Fibroblast of lung (primary cell): Measurements from ENCODE around the gene CHMP4B. TPM values are rescaled to one million over a fixed set of nuclear protein-coding genes. Genes with fewer than 3 reads are reported as not detected.
A peak's percentile ranks its signal among the peaks of the same experiment; 100 is the strongest.

Experiments
- DNase-seq, 2 donors: peaks; one replicate each; pipeline versions ENCODE4 v3.0.0 to v3.0.0-alpha.2; 2010; ENCODE audit warnings: low read depth in 2 of 2
- H2AFZ ChIP-seq: 2 replicates; pipeline ENCODE4 v1.5.1; 2012; ENCODE audit warnings: low read length, control low read depth, inconsistent platforms
- H3K27ac ChIP-seq: 2 replicates; pipeline ENCODE4 v1.5.1; 2011; ENCODE audit warnings: low read length, control low read depth; ENCODE audit not compliant: insufficient read depth
- H3K27me3 ChIP-seq: 2 replicates; pipeline ENCODE4 v1.5.1; 2011; ENCODE audit warnings: mild to moderate bottlenecking, low read length; ENCODE audit not compliant: control insufficient read depth, insufficient read depth
- H3K36me3 ChIP-seq: 2 replicates; pipeline ENCODE4 v1.5.1; 2011; ENCODE audit warnings: low read length; ENCODE audit not compliant: control insufficient read depth, insufficient read depth
- H3K4me1 ChIP-seq: 2 replicates; pipeline ENCODE4 v1.5.1; 2011; ENCODE audit warnings: low read length; ENCODE audit not compliant: control insufficient read depth, insufficient read depth; ENCODE audit errors: extremely low read depth
- H3K4me2 ChIP-seq: 2 replicates; pipeline ENCODE4 v1.5.1; 2011; ENCODE audit warnings: low read length, control low read depth; ENCODE audit not compliant: insufficient read depth; ENCODE audit errors: extremely low read depth
- H3K4me3 ChIP-seq, 4 experiments: fragments of 200-600 bp in 1 of 4; sonication (generic) in 1 of 4; replicated peaks in 1 of 4; 2 replicates each; pipeline ENCODE4 v1.5.1; 2011 to 2016; ENCODE audit warnings: low read length in 4 of 4, low read depth in 3 of 4, mild to moderate bottlenecking in 3 of 4, control low read depth in 2 of 4, inconsistent platforms in 1 of 4, mixed read lengths in 1 of 4; ENCODE audit not compliant: insufficient read depth in 1 of 4; ENCODE audit errors: control extremely low read depth in 1 of 4
- H3K79me2 ChIP-seq: 2 replicates; pipeline ENCODE4 v1.5.1; 2012; ENCODE audit warnings: mild to moderate bottlenecking, low read length, inconsistent platforms; ENCODE audit not compliant: control insufficient read depth, insufficient read depth
- H3K9ac ChIP-seq: 2 replicates; pipeline ENCODE4 v1.5.1; 2011; ENCODE audit warnings: mild to moderate bottlenecking, low read length, control low read depth; ENCODE audit not compliant: insufficient read depth
- H3K9me3 ChIP-seq: 2 replicates; pipeline ENCODE4 v1.5.1; 2012; ENCODE audit warnings: low read depth, low read length; ENCODE audit not compliant: control insufficient read depth, insufficient read depth
- H4K20me1 ChIP-seq: 2 replicates; pipeline ENCODE4 v1.5.1; 2011; ENCODE audit warnings: low read length; ENCODE audit not compliant: control insufficient read depth, insufficient read depth; ENCODE audit errors: extremely low read depth
- EZH2 ChIP-seq: IDR thresholded peaks from 2 replicates; pipeline ENCODE4 v1.5.1; 2012; ENCODE audit warnings: low read length, control low read depth, mild to moderate bottlenecking; ENCODE audit errors: missing control alignments
- polyA plus RNA-seq, 2 donors: library from polyadenylated mRNA; depleted of rRNA in 1 of 2; stranded (reverse) in 1 of 2; unstranded in 1 of 2; fragments of >200 nt; gene quantifications; 2 replicates each; pipeline ENCODE4 v1.2.1, GENCODE V29; 2011 to 2012; ENCODE audit warnings: missing spikeins in 1 of 2
- total RNA-seq: library from RNA; depleted of rRNA; stranded (reverse); fragments of >200 nt; gene quantifications from 2 replicates; pipeline ENCODE4 v1.2.1, GENCODE V29; 2014
- TF ChIP-seq, protein P1 (sequence below), 2 donors: IDR thresholded peaks in 1 of 2; conservative IDR thresholded peaks in 1 of 2; 1 replicate in 1 of 2; 2 replicates in 1 of 2; pipeline ENCODE4 v1.5.1; 2011 to 2012; ENCODE audit warnings: low read length in 2 of 2, control low read depth in 1 of 2, inconsistent platforms in 1 of 2, low read depth in 1 of 2, mild to moderate bottlenecking in 1 of 2

Gene CHMP4B
- total and polyA plus RNA-seq, 2 donors (not counting 1 experiment from before 2014, with no cell fraction given) = 26.3 to 83.2 TPM

DNA sequence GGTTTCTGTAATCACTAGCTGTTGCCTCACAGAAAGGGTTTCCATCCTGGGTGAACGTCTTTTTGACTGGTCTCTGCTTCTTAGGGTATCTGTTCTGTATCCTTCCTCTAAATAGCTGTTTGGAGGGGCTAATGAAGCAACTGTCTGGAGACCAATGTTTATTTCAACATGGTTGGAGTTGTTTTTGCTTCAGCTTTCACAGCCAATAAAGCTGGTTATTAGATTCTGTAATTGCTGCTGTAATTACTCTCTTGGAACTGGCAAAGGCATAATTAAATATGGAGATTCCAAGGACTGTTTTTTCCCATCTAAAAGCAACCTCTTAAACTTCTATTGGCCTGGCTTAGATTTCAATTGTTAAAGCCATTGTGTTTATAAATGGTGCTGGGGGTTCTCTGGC is 31.9 kb downstream of the CHMP4B start:
- Histone ChIP-seq H3K9ac (no peak overlapping the region), H4K20me1 (no peaks in the 10 kb centered on the region), H3K36me3 (no peaks in the 10 kb centered on the region), H3K27me3 (no peaks in the 10 kb centered on the region), H3K4me2 (no peak overlapping the region), H3K4me1 (no peaks in the 10 kb centered on the region), H3K4me3 (no peak overlapping the region), H3K27ac (no peak overlapping the region), H3K9me3 (no peaks in the 10 kb centered on the region), H3K79me2 (peaks cover 48% of the 10 kb centered on the region), H2AFZ (no peak overlapping the region)
- no peak for DNase-seq
- no peak for TF ChIP-seq EZH2
- TF ChIP-seq, protein P1, sequence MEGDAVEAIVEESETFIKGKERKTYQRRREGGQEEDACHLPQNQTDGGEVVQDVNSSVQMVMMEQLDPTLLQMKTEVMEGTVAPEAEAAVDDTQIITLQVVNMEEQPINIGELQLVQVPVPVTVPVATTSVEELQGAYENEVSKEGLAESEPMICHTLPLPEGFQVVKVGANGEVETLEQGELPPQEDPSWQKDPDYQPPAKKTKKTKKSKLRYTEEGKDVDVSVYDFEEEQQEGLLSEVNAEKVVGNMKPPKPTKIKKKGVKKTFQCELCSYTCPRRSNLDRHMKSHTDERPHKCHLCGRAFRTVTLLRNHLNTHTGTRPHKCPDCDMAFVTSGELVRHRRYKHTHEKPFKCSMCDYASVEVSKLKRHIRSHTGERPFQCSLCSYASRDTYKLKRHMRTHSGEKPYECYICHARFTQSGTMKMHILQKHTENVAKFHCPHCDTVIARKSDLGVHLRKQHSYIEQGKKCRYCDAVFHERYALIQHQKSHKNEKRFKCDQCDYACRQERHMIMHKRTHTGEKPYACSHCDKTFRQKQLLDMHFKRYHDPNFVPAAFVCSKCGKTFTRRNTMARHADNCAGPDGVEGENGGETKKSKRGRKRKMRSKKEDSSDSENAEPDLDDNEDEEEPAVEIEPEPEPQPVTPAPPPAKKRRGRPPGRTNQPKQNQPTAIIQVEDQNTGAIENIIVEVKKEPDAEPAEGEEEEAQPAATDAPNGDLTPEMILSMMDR (conservative IDR thresholded peaks at IDR 0.05 in 1 of 2, IDR thresholded peaks at IDR 0.05 in 1 of 2; ENCODE audit: low read depth in 1 of 2, low read length in 2 of 2) = no peak

DNA sequence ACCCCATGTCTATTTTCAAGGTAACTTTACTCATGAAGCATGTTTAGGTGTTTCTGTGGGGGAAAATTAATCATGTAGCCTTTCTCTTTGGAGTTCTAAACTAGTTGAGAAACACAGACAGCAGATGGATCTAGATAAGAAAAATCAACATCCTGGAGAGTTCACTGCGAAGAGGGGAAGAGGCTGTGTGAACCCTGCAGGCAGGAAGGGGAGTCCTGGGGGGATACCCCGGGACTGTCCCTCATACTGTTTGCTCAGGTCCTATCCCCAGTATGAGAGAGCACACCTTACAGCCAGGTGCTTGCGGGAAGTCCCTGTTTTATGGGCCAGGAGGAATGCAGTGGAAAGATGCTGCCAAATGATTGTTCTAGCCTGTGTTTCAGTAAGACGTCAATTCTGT is 32.7 kb downstream of the CHMP4B start:
- no peak overlapping the region for H3K27ac ChIP-seq
- no peaks in the 10 kb centered on the region for H3K36me3 ChIP-seq
- no peaks in the 10 kb centered on the region for H3K9me3 ChIP-seq
- DNase-seq = no peak
- H3K4me2 ChIP-seq = no peak overlapping the region
- H3K4me1 ChIP-seq = no peaks in the 10 kb centered on the region
- no peak overlapping the region for H3K9ac ChIP-seq
- H3K79me2 ChIP-seq = peaks cover 46% of the 10 kb centered on the region
- no peak overlapping the region for H3K4me3 ChIP-seq
- no peak overlapping the region for H2AFZ ChIP-seq
- no peaks in the 10 kb centered on the region for H3K27me3 ChIP-seq
- no peak for TF ChIP-seq EZH2
- TF ChIP-seq, protein P1 (conservative IDR thresholded peaks at IDR 0.05 in 1 of 2, IDR thresholded peaks at IDR 0.05 in 1 of 2; ENCODE audit: low read depth in 1 of 2, low read length in 2 of 2) = no peak
- no peaks in the 10 kb centered on the region for H4K20me1 ChIP-seq

DNA sequence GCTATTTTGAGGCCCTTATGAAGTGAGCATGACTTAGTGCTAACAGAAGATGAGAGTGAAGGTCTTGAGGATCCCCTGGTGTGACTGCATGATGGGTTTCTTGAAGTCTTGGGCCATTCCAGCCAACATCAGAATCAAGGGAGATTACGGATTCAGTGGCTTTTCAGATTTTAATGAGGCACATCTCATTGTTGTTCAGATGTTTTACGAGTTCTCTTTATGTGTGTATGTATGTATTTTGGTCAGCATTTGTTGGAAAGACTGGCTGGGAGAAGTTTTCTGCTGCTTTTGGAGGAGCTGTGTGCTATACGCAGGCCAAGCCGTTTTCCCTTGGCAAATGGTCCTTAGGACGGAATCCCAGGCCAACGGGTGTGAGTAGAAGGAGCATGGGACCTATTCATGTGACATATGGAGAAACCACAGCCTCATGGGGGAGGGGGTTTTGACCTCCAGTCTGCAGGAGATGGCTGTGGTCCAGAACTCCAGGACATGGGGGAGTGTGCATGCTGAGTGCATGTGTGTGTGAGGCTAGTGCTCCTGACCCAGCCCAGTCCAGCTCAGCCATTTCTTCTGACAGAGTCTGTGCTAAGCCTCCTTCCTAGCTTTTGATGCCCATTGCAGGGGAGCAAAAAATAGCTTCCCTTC is 35.3 kb downstream of the CHMP4B start:
- Histone ChIP-seq H3K79me2 (peaks cover 31% of the 10 kb centered on the region), H3K27ac (no peak overlapping the region), H3K36me3 (no peaks in the 10 kb centered on the region), H3K4me2 (no peak overlapping the region), H4K20me1 (no peaks in the 10 kb centered on the region), H3K9me3 (no peaks in the 10 kb centered on the region), H3K9ac (no peak overlapping the region), H3K27me3 (no peaks in the 10 kb centered on the region), H3K4me3 (no peak overlapping the region), H3K4me1 (no peaks in the 10 kb centered on the region), H2AFZ (no peak overlapping the region)
- TF ChIP-seq EZH2 = no peak
- TF ChIP-seq, protein P1 (conservative IDR thresholded peaks at IDR 0.05 in 1 of 2, IDR thresholded peaks at IDR 0.05 in 1 of 2; ENCODE audit: low read depth in 1 of 2, low read length in 2 of 2) = no peak
- peak; percentile 22 to 79 for DNase-seq
